HCT116 (cell line): ENCODE data around the gene HPCA. TPM values are rescaled to one million over a fixed set of nuclear protein-coding genes. Genes with fewer than 3 reads are reported as not detected.

Source experiments
- ATAC-seq: fragments of 200-7000 bp; cut with Tn5 transposase; 2 replicates; pipeline ENCODE4 v1.9.1; 2020; ENCODE audit warnings: mild to moderate bottlenecking, moderate library complexity
- Bru-seq: library from RNA; stranded (reverse); fragments of 400-500 nt; gene quantifications from one replicate; lab custom pipeline; 2021; lab: Mats Ljungman, UMichigan
- BruChase-seq, 2 experiments: library from RNA; stranded (reverse); fragments of 400-500 nt; gene quantifications; one replicate each; lab custom pipeline; 2021; lab: Mats Ljungman, UMichigan
- BruUV-seq: library from RNA; stranded (reverse); fragments of 400-500 nt; replicated peaks from 2 replicates; lab custom pipeline; 2021; lab: Mats Ljungman, UMichigan
- CTCF ChIA-PET: fragments of 300-600 bp; sonication (Branson Sonifier 250); formaldehyde crosslinking; loops from one replicate; lab custom pipeline; 2021; ENCODE audit warnings: antibody characterized with exemption; lab: Charles Lee
- POLR2A ChIA-PET: fragments of 300-600, 350-600 bp; sonication (Branson Sonifier 250); formaldehyde crosslinking; loops from one replicate; lab custom pipeline; 2021; ENCODE audit warnings: antibody characterized with exemption; lab: Charles Lee
- RAD21 ChIA-PET, 2 experiments: fragments of 300-600 bp; sonication (Branson Sonifier 250); formaldehyde crosslinking; loops; one replicate each; lab custom pipeline; 2023; ENCODE audit warnings: low total read pairs in 2 of 2; ENCODE audit not compliant: uncharacterized antibody in 2 of 2, unreplicated experiment in 2 of 2, low non-redundant PET in 1 of 2; lab: Charles Lee
- DNase-seq: peaks from one replicate; pipeline ENCODE4 v3.0.0-alpha.2; 2010; ENCODE audit warnings: low read depth, low spot score
- H2AFZ ChIP-seq: fragments of 200-600 bp; shearing (Covaris generic), sonication (generic); 2 replicates; pipeline ENCODE4 v1.6.1; 2017; ENCODE audit warnings: low read depth, mixed run types, mixed read lengths, antibody characterized with exemption, low read length; ENCODE audit not compliant: poor library complexity, severe bottlenecking
- H3K27ac ChIP-seq: 2 replicates; pipeline ENCODE4 v1.5.1; 2012; ENCODE audit warnings: low read depth, low read length
- H3K27me3 ChIP-seq: fragments of 200-600 bp; sonication (generic); 2 replicates; pipeline ENCODE4 v1.6.1; 2016; ENCODE audit warnings: mixed run types, low read length, mixed read lengths; ENCODE audit not compliant: insufficient read depth
- H3K36me3 ChIP-seq, 2 experiments: fragments of 200-500 bp in 1 of 2; fragments of 200-600 bp in 1 of 2; sonication (Bioruptor generic) in 1 of 2; sonication (generic) in 1 of 2; 2 replicates each; pipeline versions ENCODE4 v1.5.1 to v1.6.1; 2014 to 2016; ENCODE audit warnings: low read length in 2 of 2, inconsistent platforms in 1 of 2, mixed read lengths in 1 of 2, mixed run types in 1 of 2; ENCODE audit not compliant: insufficient read depth in 2 of 2, control insufficient read depth in 1 of 2
- H3K4me1 ChIP-seq, 2 experiments: fragments of 200-600 bp in 1 of 2; sonication (generic) in 1 of 2; 2 replicates each; pipeline versions ENCODE4 v1.5.1 to v1.6.1; 2012 to 2017; ENCODE audit warnings: low read length in 2 of 2, inconsistent platforms in 1 of 2, mild to moderate bottlenecking in 1 of 2, mixed read lengths in 1 of 2, mixed run types in 1 of 2, moderate library complexity in 1 of 2; ENCODE audit not compliant: insufficient read depth in 2 of 2, control insufficient read depth in 1 of 2
- H3K4me2 ChIP-seq: fragments of 200-600 bp; sonication (generic); 2 replicates; pipeline ENCODE4 v1.6.1; 2017; ENCODE audit warnings: mixed run types, low read length, mixed read lengths
- H3K4me3 ChIP-seq, 2 experiments: fragments of 200-600 bp in 1 of 2; sonication (generic) in 1 of 2; replicated peaks in 1 of 2; 2 replicates each; pipeline ENCODE4 v1.5.1; 2011 to 2016; ENCODE audit warnings: low read length in 2 of 2, control low read depth in 1 of 2, low read depth in 1 of 2, mild to moderate bottlenecking in 1 of 2, mixed read lengths in 1 of 2, mixed run types in 1 of 2
- H3K79me2 ChIP-seq: fragments of 200-600 bp; sonication (generic); 2 replicates; pipeline ENCODE4 v1.6.1; 2017; ENCODE audit warnings: mild to moderate bottlenecking, mixed run types, low read length, moderate library complexity, mixed read lengths; ENCODE audit not compliant: insufficient read depth
- H3K9ac ChIP-seq: fragments of 200-600 bp; sonication (generic); 2 replicates; pipeline ENCODE4 v1.6.1; 2016; ENCODE audit warnings: low read length, mixed read lengths
- H3K9me2 ChIP-seq: fragments of 200-600 bp; sonication (generic), shearing (Covaris generic); 2 replicates; pipeline ENCODE4 v1.6.1; 2017; ENCODE audit warnings: mixed run types, mild to moderate bottlenecking, moderate library complexity; ENCODE audit not compliant: insufficient read depth
- H3K9me3 ChIP-seq, 2 experiments: fragments of 200-500 bp in 1 of 2; fragments of 200-600 bp in 1 of 2; sonication (Bioruptor generic) in 1 of 2; sonication (generic) in 1 of 2; 2 replicates each; pipeline ENCODE4 v1.6.1; 2014 to 2017; ENCODE audit warnings: low read length in 2 of 2, mixed read lengths in 2 of 2, inconsistent platforms in 1 of 2, low read depth in 1 of 2, mild to moderate bottlenecking in 1 of 2, mixed run types in 1 of 2, moderate library complexity in 1 of 2; ENCODE audit not compliant: control insufficient read depth in 1 of 2, insufficient read depth in 1 of 2
- H4K20me1 ChIP-seq: fragments of 200-600 bp; sonication (generic), shearing (Covaris generic); 2 replicates; pipeline ENCODE4 v1.6.1; 2017; ENCODE audit warnings: mixed run types, mild to moderate bottlenecking, moderate library complexity; ENCODE audit not compliant: insufficient read depth
- ATF3 ChIP-seq: IDR thresholded peaks from 2 replicates; pipeline ENCODE4 v1.6.1; 2012
- CBX3 ChIP-seq: IDR thresholded peaks from 2 replicates; pipeline ENCODE4 v1.6.1; 2012; ENCODE audit warnings: low read depth
- CEBPB ChIP-seq: IDR thresholded peaks from 2 replicates; pipeline ENCODE4 v1.6.1; 2012; ENCODE audit warnings: low read depth
- CTCF ChIP-seq, 3 experiments: fragments of 200-600 bp in 1 of 3; sonication (generic) in 1 of 3; IDR thresholded peaks in 2 of 3; conservative IDR thresholded peaks in 1 of 3; 2 replicates each; pipeline ENCODE4 v1.5.1; 2012 to 2017; ENCODE audit warnings: low read depth in 2 of 3, low read length in 2 of 3, antibody characterized with exemption in 1 of 3, borderline replicate concordance in 1 of 3, control low read depth in 1 of 3, mild to moderate bottlenecking in 1 of 3, mixed read lengths in 1 of 3, mixed run types in 1 of 3, moderate library complexity in 1 of 3; ENCODE audit not compliant: insufficient read depth in 1 of 3
- ELF1 ChIP-seq: IDR thresholded peaks from 2 replicates; pipeline ENCODE4 v1.6.1; 2012; ENCODE audit warnings: low read depth, borderline replicate concordance
- EZH2 ChIP-seq: fragments of 200-600 bp; sonication (generic); IDR thresholded peaks from 2 replicates; pipeline ENCODE4 v1.6.1; 2017; ENCODE audit warnings: antibody characterized with exemption, mixed run types
- EZH2phosphoT487 ChIP-seq: fragments of 200-600 bp; IDR thresholded peaks from 2 replicates; pipeline ENCODE4 v1.6.1; 2018; ENCODE audit warnings: antibody characterized with exemption, borderline replicate concordance
- JUND ChIP-seq: IDR thresholded peaks from 2 replicates; pipeline ENCODE4 v1.6.1; 2012
- MAX ChIP-seq: IDR thresholded peaks from 2 replicates; pipeline ENCODE4 v1.6.1; 2012
- POLR2A ChIP-seq: IDR thresholded peaks from 2 replicates; pipeline ENCODE4 v1.7.0; 2011; ENCODE audit warnings: borderline replicate concordance; ENCODE audit not compliant: insufficient read depth, insufficient read length; ENCODE audit errors: extremely low read depth
- POLR2AphosphoS5 ChIP-seq: IDR thresholded peaks from 2 replicates; pipeline ENCODE4 v1.6.1; 2011; ENCODE audit warnings: mild to moderate bottlenecking, low read depth, low read length, moderate library complexity
- REST ChIP-seq: IDR thresholded peaks from 2 replicates; pipeline ENCODE4 v1.6.1; 2012; ENCODE audit warnings: low read depth
- SIN3A ChIP-seq: IDR thresholded peaks from 2 replicates; pipeline ENCODE4 v1.6.1; 2012; ENCODE audit warnings: low read depth
- SP1 ChIP-seq: IDR thresholded peaks from 2 replicates; pipeline ENCODE4 v1.6.1; 2012; ENCODE audit warnings: low read depth
- SRF ChIP-seq: IDR thresholded peaks from 2 replicates; pipeline ENCODE4 v1.6.1; 2012; ENCODE audit warnings: low read depth
- ZBTB33 ChIP-seq: IDR thresholded peaks from 2 replicates; pipeline ENCODE4 v1.6.1; 2011; ENCODE audit warnings: mild to moderate bottlenecking, low read length, moderate library complexity; ENCODE audit not compliant: insufficient replicate concordance; ENCODE audit errors: extremely low read depth
- ZFX ChIP-seq: fragments of 450-650 bp; IDR thresholded peaks from 2 replicates; pipeline ENCODE4 v1.6.1; 2017
- ZNF274 ChIP-seq: fragments of 200-500 bp; sonication (Bioruptor generic); IDR thresholded peaks from 2 replicates; pipeline ENCODE4 v1.6.1; 2014; ENCODE audit warnings: mild to moderate bottlenecking, low read depth, low read length, inconsistent platforms
- intact Hi-C: fragments of 100-400 bp; cut with micrococcal nuclease; formaldehyde crosslinking; loops from 2 replicates; pipeline ENCODE4 v1.10.0; 2022
- long read RNA-seq: library from polyadenylated mRNA; unstranded; transcript quantifications from one replicate; pipeline ENCODE4 v2.0.0, GENCODE V29; 2021; ENCODE audit not compliant: unreplicated experiment
- polyA plus RNA-seq: library from polyadenylated mRNA; unstranded; fragments of >200 nt; gene quantifications from 2 replicates; pipeline ENCODE4 v1.2.1, GENCODE V29; 2012; ENCODE audit warnings: missing spikeins
- total RNA-seq: library from RNA; stranded (reverse); gene quantifications from one replicate; pipeline ENCODE4 v1.2.1, GENCODE V29; 2021; ENCODE audit not compliant: unreplicated experiment

Gene HPCA
- 0.15 TPM for total RNA-seq
- polyA plus RNA-seq: 0.82 and 1.9 TPM in 2 replicates
- percentile 29 among the genes with signal in this experiment for Bru-seq, nascent RNA
- BruChase-seq, experiment 1, labeled RNA remaining after a 6-hour chase: percentile 31 among the genes with signal in this experiment
- percentile 38 among the genes with signal in this experiment for BruChase-seq, experiment 2, labeled RNA remaining after a 2-hour chase
- long read RNA-seq, partial matches to known transcripts: 0 of 3 reads
- long read RNA-seq, other reads (novel, unspliced or antisense): 3 of 3 reads

- Histone ChIP-seq H2AFZ (no peak within 1 kb of the TSS), H3K79me2 (no peaks in the 10 kb centered on the region), H3K4me2 (no peak within 1 kb of the TSS), H3K9ac (no peak within 1 kb of the TSS), H3K4me3 (no peak within 1 kb of the TSS), H3K27ac (no peak within 1 kb of the TSS), H3K27me3 (no peaks in the 10 kb centered on the region), H3K9me3 (no peaks in the 10 kb centered on the region), H3K36me3 (no peaks in the 10 kb centered on the region), H3K4me1 (0 out of 4 replicates have a peak, but pooled peaks cover 0 to 2% of the 10 kb centered on the region in 2 experiments), H4K20me1 (no peaks in the 10 kb centered on the region), H3K9me2 (no peaks in the 10 kb centered on the region)
- DNase-seq: no peak
- no TSS peak for BruUV-seq
- ChIA-PET POLR2A (no interaction called here), CTCF (interaction anchor here (0.6 to 1.8 kb wide), 4 partner anchors 10 to 200 kb away, joined by 3 to 5 read pairs (median 3); no protein-coding TSS in a partner anchor), RAD21 (no interaction called here)
- ATAC-seq: peak; percentile 94
- intact Hi-C loops: no loop called here
- TF ChIP-seq ELF1 (no peak), REST (peak; percentile 96), POLR2A (no peak), EZH2phosphoT487 (no peak), CEBPB (no peak), ZFX (no peak), JUND (no peak), ZBTB33 (no peak), ATF3 (no peak), ZNF274 (no peak), CBX3 (peak; percentile 70), SIN3A (0 out of 2 replicates have a peak, but pooled peaks have one; percentile 57), SRF (no peak), POLR2AphosphoS5 (peak; percentile 42), MAX (no peak), CTCF (IDR thresholded peaks at IDR 0.05 in 2 of 3, conservative IDR thresholded peaks at IDR 0.05 in 1 of 3; ENCODE audit: borderline replicate concordance in 1 of 3, insufficient read depth in 1 of 3, low read depth in 2 of 3, low read length in 2 of 3) (peak; percentile 64 to 88 (median 77)), SP1 (no peak), EZH2 (no peak)
These were observed at the start of gene HPCA for GRCh38 chr1:32886004-32886827. HPCA (plus strand) TSS chr1:32886491; CDS start chr1:32888899, 2,408 bp downstream.
